ENCODE data around the gene HP. TPM values are rescaled to one million over a fixed set of nuclear protein-coding genes. Genes with fewer than 3 reads are reported as not detected.
A peak's percentile ranks its signal among the peaks of the same experiment; 100 is the strongest.

Gene HP
- total and polyA plus RNA-seq, 2 of the 13 experiments (the other 11 are each of a cell fraction or from before 2014, with no cell fraction given), result 387 to 524 TPM

DNA sequence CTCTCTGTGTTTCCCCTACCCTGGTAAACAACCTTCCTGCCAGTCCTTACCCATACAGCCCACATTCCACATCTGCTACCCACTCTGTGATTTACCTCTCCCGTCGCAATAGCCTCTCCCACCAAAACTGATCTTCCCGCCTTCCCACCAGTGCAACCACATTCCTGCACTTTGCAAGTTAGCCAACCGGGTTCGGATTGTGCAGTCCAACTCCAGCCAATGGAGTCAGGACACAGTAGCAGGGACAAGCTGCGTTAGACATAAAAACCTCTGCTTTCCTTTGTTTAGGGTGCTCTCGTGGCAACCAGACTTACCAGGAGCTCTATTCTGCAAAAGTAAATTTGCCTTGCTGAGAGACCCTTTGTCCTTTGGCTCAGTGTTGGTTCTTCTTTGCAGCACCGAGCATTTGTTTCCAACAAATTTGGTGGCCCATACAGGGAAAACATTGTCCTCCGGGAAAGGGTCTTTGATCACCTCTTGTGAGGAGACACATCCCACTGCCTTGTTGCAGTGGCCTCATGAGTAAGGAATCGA lies 10.1 kb downstream of the HP start (continued):
- TF ChIP-seq, protein P1, sequence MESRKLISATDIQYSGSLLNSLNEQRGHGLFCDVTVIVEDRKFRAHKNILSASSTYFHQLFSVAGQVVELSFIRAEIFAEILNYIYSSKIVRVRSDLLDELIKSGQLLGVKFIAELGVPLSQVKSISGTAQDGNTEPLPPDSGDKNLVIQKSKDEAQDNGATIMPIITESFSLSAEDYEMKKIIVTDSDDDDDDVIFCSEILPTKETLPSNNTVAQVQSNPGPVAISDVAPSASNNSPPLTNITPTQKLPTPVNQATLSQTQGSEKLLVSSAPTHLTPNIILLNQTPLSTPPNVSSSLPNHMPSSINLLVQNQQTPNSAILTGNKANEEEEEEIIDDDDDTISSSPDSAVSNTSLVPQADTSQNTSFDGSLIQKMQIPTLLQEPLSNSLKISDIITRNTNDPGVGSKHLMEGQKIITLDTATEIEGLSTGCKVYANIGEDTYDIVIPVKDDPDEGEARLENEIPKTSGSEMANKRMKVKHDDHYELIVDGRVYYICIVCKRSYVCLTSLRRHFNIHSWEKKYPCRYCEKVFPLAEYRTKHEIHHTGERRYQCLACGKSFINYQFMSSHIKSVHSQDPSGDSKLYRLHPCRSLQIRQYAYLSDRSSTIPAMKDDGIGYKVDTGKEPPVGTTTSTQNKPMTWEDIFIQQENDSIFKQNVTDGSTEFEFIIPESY (CRISPR knock-in tag; IDR thresholded peaks at IDR 0.05), result peak; percentile 11; the same call in 1 of the 2 replicates
- TF ChIP-seq ZNF75D (CRISPR knock-in tag; IDR thresholded peaks at IDR 0.05; ENCODE audit: borderline replicate concordance) (0 out of 2 replicates have a peak, but pooled peaks have one; percentile 31), NFYC (CRISPR knock-in tag; IDR thresholded peaks at IDR 0.05) (0 out of 2 replicates have a peak, but pooled peaks have one; percentile 10), ZMYM4 (CRISPR knock-in tag; IDR thresholded peaks at IDR 0.05) (no peak; the same call in 1 of the 2 replicates), ARHGAP35 (CRISPR knock-in tag; IDR thresholded peaks at IDR 0.05; ENCODE audit: borderline replicate concordance) (no peak), CBX1 (IDR thresholded peaks at IDR 0.05; ENCODE audit: low read depth) (no peak), RXRA (CRISPR knock-in tag; IDR thresholded peaks at IDR 0.05) (no peak), PHF21A (CRISPR knock-in tag; IDR thresholded peaks at IDR 0.05) (no peak), MAF1 (CRISPR knock-in tag; IDR thresholded peaks at IDR 0.05; ENCODE audit: borderline replicate concordance) (no peak), ZSCAN25 (CRISPR knock-in tag; IDR thresholded peaks at IDR 0.05) (no peak), ZNF629 (CRISPR knock-in tag; conservative IDR thresholded peaks at IDR 0.05) (no peak), SMARCC2 (IDR thresholded peaks at IDR 0.05) (no peak), SRSF9 (IDR thresholded peaks at IDR 0.05; ENCODE audit: borderline replicate concordance, insufficient read depth, low read depth, low read length, poor library complexity, severe bottlenecking) (no peak), ZSCAN9 (CRISPR knock-in tag; IDR thresholded peaks at IDR 0.05; ENCODE audit: borderline replicate concordance) (no peak), ZNF562 (CRISPR knock-in tag; IDR thresholded peaks at IDR 0.05; ENCODE audit: borderline replicate concordance) (peak; percentile 88; the same call in 1 of the 2 replicates), GLI4 (CRISPR knock-in tag; IDR thresholded peaks at IDR 0.05; ENCODE audit: borderline replicate concordance) (no peak), EED (CRISPR knock-in tag; IDR thresholded peaks at IDR 0.05) (no peak), RCOR2 (CRISPR knock-in tag; IDR thresholded peaks at IDR 0.05) (no peak), ZBTB38 (CRISPR knock-in tag; IDR thresholded peaks at IDR 0.05) (peak; percentile 55), ZBTB1 (CRISPR knock-in tag; IDR thresholded peaks at IDR 0.05; ENCODE audit: borderline replicate concordance) (no peak), PCBP1 (IDR thresholded peaks at IDR 0.05; ENCODE audit: borderline replicate concordance, low read depth, low read length) (no peak), ZNF615 (CRISPR knock-in tag; IDR thresholded peaks at IDR 0.05; ENCODE audit: borderline replicate concordance) (0 out of 2 replicates have a peak, but pooled peaks have one; percentile 54)
- TF ChIP-seq, protein P2, sequence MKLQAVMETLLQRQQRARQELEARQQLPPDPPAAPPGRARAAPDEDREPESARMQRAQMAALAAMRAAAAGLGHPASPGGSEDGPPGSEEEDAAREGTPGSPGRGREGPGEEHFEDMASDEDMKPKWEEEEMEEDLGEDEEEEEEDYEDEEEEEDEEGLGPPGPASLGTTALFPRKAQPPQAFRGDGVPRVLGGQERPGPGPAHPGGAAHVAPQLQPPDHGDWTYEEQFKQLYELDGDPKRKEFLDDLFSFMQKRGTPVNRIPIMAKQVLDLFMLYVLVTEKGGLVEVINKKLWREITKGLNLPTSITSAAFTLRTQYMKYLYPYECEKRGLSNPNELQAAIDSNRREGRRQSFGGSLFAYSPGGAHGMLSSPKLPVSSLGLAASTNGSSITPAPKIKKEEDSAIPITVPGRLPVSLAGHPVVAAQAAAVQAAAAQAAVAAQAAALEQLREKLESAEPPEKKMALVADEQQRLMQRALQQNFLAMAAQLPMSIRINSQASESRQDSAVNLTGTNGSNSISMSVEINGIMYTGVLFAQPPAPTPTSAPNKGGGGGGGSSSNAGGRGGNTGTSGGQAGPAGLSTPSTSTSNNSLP (IDR thresholded peaks at IDR 0.05; ENCODE audit: low read depth, low read length), result no peak
- TF ChIP-seq, protein P3, sequence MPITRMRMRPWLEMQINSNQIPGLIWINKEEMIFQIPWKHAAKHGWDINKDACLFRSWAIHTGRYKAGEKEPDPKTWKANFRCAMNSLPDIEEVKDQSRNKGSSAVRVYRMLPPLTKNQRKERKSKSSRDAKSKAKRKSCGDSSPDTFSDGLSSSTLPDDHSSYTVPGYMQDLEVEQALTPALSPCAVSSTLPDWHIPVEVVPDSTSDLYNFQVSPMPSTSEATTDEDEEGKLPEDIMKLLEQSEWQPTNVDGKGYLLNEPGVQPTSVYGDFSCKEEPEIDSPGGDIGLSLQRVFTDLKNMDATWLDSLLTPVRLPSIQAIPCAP (CRISPR knock-in tag; IDR thresholded peaks at IDR 0.05; ENCODE audit: low read depth), result no peak
- TF ChIP-seq, protein P4, sequence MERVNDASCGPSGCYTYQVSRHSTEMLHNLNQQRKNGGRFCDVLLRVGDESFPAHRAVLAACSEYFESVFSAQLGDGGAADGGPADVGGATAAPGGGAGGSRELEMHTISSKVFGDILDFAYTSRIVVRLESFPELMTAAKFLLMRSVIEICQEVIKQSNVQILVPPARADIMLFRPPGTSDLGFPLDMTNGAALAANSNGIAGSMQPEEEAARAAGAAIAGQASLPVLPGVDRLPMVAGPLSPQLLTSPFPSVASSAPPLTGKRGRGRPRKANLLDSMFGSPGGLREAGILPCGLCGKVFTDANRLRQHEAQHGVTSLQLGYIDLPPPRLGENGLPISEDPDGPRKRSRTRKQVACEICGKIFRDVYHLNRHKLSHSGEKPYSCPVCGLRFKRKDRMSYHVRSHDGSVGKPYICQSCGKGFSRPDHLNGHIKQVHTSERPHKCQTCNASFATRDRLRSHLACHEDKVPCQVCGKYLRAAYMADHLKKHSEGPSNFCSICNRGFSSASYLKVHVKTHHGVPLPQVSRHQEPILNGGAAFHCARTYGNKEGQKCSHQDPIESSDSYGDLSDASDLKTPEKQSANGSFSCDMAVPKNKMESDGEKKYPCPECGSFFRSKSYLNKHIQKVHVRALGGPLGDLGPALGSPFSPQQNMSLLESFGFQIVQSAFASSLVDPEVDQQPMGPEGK (CRISPR knock-in tag; IDR thresholded peaks at IDR 0.05), result no peak

Measured in HepG2 (cell line).